HG03558 (cell line): ENCODE data around the gene ZEB2.

ENCODE experiments used
- ATAC-seq: cut with Tn5 transposase; IDR thresholded peaks from one replicate; pipeline ENCODE4 v1.9.1; 2021; ENCODE audit warnings: moderate number of reproducible peaks; ENCODE audit not compliant: unreplicated experiment; ENCODE audit errors: extremely low read depth

Gene ZEB2

GRCh38 chr2:144530596-144530995 is 10.7 kb upstream of the ZEB2 start:
- ATAC-seq: no peak

GRCh38 chr2:144529841-144530240 is 9.9 kb upstream of the ZEB2 start:
- ATAC-seq: no peak

GRCh38 chr2:144528108-144528507 is 8.2 kb upstream of the ZEB2 start:
- ATAC-seq: no peak

GRCh38 chr2:144526831-144527230 is 6.9 kb upstream of the ZEB2 start:
- no peak for ATAC-seq

GRCh38 chr2:144524118-144525009 is 4.4 kb upstream of the ZEB2 start:
- ATAC-seq: no peak

GRCh38 chr2:144523596-144524117 is 3.7 kb upstream of the ZEB2 start:
- ATAC-seq: no peak

GRCh38 chr2:144522897-144523595 is 3.1 kb upstream of the ZEB2 start:
- ATAC-seq: no peak

- no peak for ATAC-seq
Measured at GRCh38 chr2:144522176-144522896, 2.4 kb upstream of the ZEB2 start.

- no peak for ATAC-seq
Measured at GRCh38 chr2:144521686-144522085, 1.8 kb upstream of the ZEB2 start.

- no peak for ATAC-seq
Measured at GRCh38 chr2:144520756-144521487, 1.0 kb upstream of the ZEB2 start.

GRCh38 chr2:144519597-144519933 is 354 bp downstream of the ZEB2 start:
- ATAC-seq: no peak

- ATAC-seq: peak; percentile 49
Measured at GRCh38 chr2:144518748-144519596, 947 bp downstream of the ZEB2 start.

- no peak for ATAC-seq
Measured at GRCh38 chr2:144517866-144518747, 1.8 kb downstream of the ZEB2 start.

GRCh38 chr2:144516981-144517865 is 2.7 kb downstream of the ZEB2 start:
- no peak for ATAC-seq

GRCh38 chr2:144516411-144516980 is 3.4 kb downstream of the ZEB2 start:
- no peak for ATAC-seq

GRCh38 chr2:144515696-144516410 is 4.1 kb downstream of the ZEB2 start:
- no peak for ATAC-seq
